ENCODE results near the gene TASL.

GRCh38 chrX:30620125-30620524, 42.6 kb upstream of the TASL start:
- TF ChIP-seq CTCF (IDR thresholded peaks at IDR 0.05; ENCODE audit: low read depth, low read length, missing input control) (no peak), FOXA1 (IDR thresholded peaks at IDR 0.05) (no peak), GABPA (IDR thresholded peaks at IDR 0.05 in 1 of 2, conservative IDR thresholded peaks at IDR 0.05 in 1 of 2) (no peak), RXRA (IDR thresholded peaks at IDR 0.05) (no peak), ZBTB33 (IDR thresholded peaks at IDR 0.05) (no peak), ATF3 (IDR thresholded peaks at IDR 0.05) (no peak)

All from liver (tissue), 3 donors.